Spleen (tissue), 11 donors: ENCODE data around the gene SWSAP1. TPM values are rescaled to one million over a fixed set of nuclear protein-coding genes. Genes with fewer than 3 reads are reported as not detected.
"Not testable (repeated sequence)": the region's sequence is repeated elsewhere in the genome, so short reads cannot be mapped to it uniquely, and the experiment has no call there.

Experiments used
- DNase-seq: peaks from one replicate; pipeline ENCODE4 v3.0.0-alpha.2; 2020
- H3K27ac ChIP-seq, 8 donors: fragments of 200-600 bp; sonication (generic) in 7 of 8; 1 replicate in 4 of 8; 2 replicates in 4 of 8; pipeline versions ENCODE4 v1.5.0 to v1.8.0; 2016 to 2021; ENCODE audit warnings: inconsistent platforms in 4 of 8, mild to moderate bottlenecking in 4 of 8, moderate library complexity in 1 of 8
- H3K27me3 ChIP-seq, 7 donors: fragments of 200-600 bp; sonication (generic) in 6 of 7; replicated peaks in 1 of 7; 1 replicate in 4 of 7; 2 replicates in 3 of 7; pipeline versions ENCODE4 v1.5.0 to v1.8.0; 2016 to 2021; ENCODE audit warnings: inconsistent platforms in 3 of 7, mild to moderate bottlenecking in 1 of 7
- H3K36me3 ChIP-seq, 6 donors: fragments of 200-600 bp; sonication (generic) in 5 of 6; 1 replicate in 4 of 6; 2 replicates in 2 of 6; pipeline versions ENCODE4 v1.5.0 to v1.8.0; 2016 to 2021; ENCODE audit warnings: inconsistent platforms in 2 of 6
- H3K4me1 ChIP-seq, 6 donors: fragments of 200-600 bp; sonication (generic) in 5 of 6; 1 replicate in 3 of 6; 2 replicates in 3 of 6; pipeline versions ENCODE4 v1.5.0 to v1.8.0; 2016 to 2021; ENCODE audit warnings: inconsistent platforms in 3 of 6
- H3K4me3 ChIP-seq, 8 donors: fragments of 200-600 bp; sonication (generic) in 7 of 8; 1 replicate in 4 of 8; 2 replicates in 4 of 8; pipeline versions ENCODE4 v1.5.0 to v1.8.0; 2016 to 2021; ENCODE audit warnings: inconsistent platforms in 4 of 8, mild to moderate bottlenecking in 4 of 8, moderate library complexity in 2 of 8
- H3K9me3 ChIP-seq, 8 donors: fragments of 200-600 bp; sonication (generic) in 7 of 8; 1 replicate in 4 of 8; 2 replicates in 4 of 8; pipeline versions ENCODE4 v1.5.0 to v1.8.0; 2016 to 2021; ENCODE audit warnings: inconsistent platforms in 4 of 8
- POLR2A ChIP-seq, 3 donors: fragments of 450-650 bp; IDR thresholded peaks; one replicate each; pipeline ENCODE4 v1.5.1; 2017; ENCODE audit warnings: antibody characterized with exemption in 3 of 3, mild to moderate bottlenecking in 1 of 3
- POLR2AphosphoS5 ChIP-seq, 3 donors: sonication (generic); formaldehyde crosslinking; IDR thresholded peaks; one replicate each; pipeline ENCODE4 v1.5.1; 2017; ENCODE audit warnings: antibody characterized with exemption in 3 of 3
- WGBS, 5 donors: extraction: QIAGEN DNeasy Blood & Tissue Kit in 3 of 5; methylation state at CpG; one replicate each; pipeline versions ENCODE4 v1.1.5 to v1.1.7; 2013 to 2018; 5-methylcytosine and 5-hydroxymethylcytosine counted together
- intact Hi-C: fragments of 100-400 bp; cut with DNase I; formaldehyde crosslinking; loops from one replicate; pipeline ENCODE4 v1.15.0; 2023; ENCODE audit warnings: low total_unique reads
- polyA plus RNA-seq, 3 donors: library from polyadenylated mRNA; stranded (reverse); fragments of 200-250 nt; gene quantifications; one replicate each; pipeline ENCODE4 v1.2.1, GENCODE V29; 2013
- total RNA-seq, 7 donors: library from RNA; depleted of rRNA in 3 of 7; stranded (reverse); fragments of >200 nt in 3 of 7; fragmentation: NEBNext Ultra II Directional in 4 of 7; extraction: Animal tissue kit (Norgen Biotek cat#: 25700) in 4 of 7; gene quantifications; one replicate each; pipeline versions ENCODE4 v1.1.0 to v1.2.1, GENCODE V29; 2016 to 2021
- TF ChIP-seq, protein P1 (sequence below), 11 experiments: fragments of 200-600 bp in 7 of 11; fragments of 450-650 bp in 4 of 11; sonication (generic) in 4 of 11; IDR thresholded peaks in 8 of 11; conservative IDR thresholded peaks in 3 of 11; 1 replicate in 7 of 11; 2 replicates in 4 of 11; pipeline versions ENCODE4 v1.4.0 to v1.8.0; 2016 to 2021; ENCODE audit warnings: antibody characterized with exemption in 11 of 11, inconsistent platforms in 4 of 11, mild to moderate bottlenecking in 1 of 11
- donor health status: healthy with polysubstance abuse.
- donor health status: DM: no; HTN: no; CAD: no; lungs with moderate emphysema.
- donor health status: DM: no; HTN: no; CAD: no.
- donor health status: Bipolar disorder and iron deficiency.
- donor health status: healthy.
- donor health status: DM: no; HTN: no; CAD: no.
- donor health status: DM: yes; HTN: yes; CAD: no.

Gene SWSAP1
- total and polyA plus RNA-seq, 10 donors: 2.7 to 9.3 (median 4.7) TPM

DNA sequence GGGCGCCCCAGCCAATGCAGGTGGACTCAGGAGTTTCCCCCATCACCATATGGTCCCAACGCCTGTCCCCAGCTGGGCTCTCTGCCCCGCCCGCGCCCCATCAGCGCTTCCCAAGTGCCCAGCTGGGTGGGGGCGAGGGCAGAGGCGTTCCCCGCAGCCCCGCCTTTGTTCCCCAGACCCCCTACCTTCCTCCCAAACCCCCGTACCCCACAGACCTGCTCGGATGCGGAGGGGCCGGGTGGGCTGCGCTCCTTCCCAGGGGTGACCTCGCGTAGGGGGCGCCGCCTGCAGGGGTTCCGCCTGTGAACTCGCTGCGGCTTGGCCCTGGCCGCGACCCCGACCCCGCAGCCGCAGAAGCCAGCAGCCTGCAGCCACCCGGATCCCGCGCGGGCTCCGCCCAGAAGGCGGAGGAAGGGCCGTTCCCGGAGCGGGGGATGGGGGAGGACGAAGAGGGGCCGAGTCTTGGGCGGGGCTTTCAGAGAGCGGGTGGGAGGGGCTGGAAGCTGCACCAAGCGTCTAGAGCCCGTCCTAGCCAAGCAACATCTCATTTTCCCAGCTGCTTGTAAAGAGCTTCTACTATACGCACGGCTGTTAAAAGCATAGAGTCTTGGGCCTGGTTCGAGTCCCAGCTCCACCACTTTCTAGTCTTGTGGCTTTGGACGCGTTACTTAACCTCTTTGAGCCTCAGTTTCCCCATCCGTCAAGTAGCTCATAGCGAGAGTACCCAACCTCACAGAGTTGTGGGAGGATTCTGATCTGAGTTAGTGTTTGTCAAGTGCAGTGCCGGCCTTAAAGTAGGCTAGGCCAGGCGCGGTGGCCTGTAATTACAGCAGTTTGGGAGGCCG is 35.0 kb upstream of the SWSAP1 start, which contains the start of gene RAB3D:
Gene RAB3D, minus strand, starts transcription at position 404 of the 845 bp plus-strand sequence. CDS start 2,258 bp downstream, outside the sequence.
- Histone ChIP-seq H3K36me3 (peaks cover 0 to 51% (median 21%) of the 10 kb centered on the region in 6 donors), H3K27me3 (no peaks in the 10 kb centered on the region), H3K4me1 (peaks cover 18 to 73% (median 47%) of the 10 kb centered on the region in 6 donors), H3K4me3 (peak within 1 kb of the TSS; percentile 57 to 86 (median 72)), H3K27ac (peak within 1 kb of the TSS; percentile 53 to 96 (median 82)), H3K9me3 (peaks cover 0 to 6% (median 0%) of the 10 kb centered on the region in 8 donors)
- TF ChIP-seq POLR2A (IDR thresholded peaks at IDR 0.05) (peak in 2 of 3 donors; percentile 31 to 41), POLR2AphosphoS5 (IDR thresholded peaks at IDR 0.05) (peak; percentile 90 to 94 (median 92))
- TF ChIP-seq, protein P1, sequence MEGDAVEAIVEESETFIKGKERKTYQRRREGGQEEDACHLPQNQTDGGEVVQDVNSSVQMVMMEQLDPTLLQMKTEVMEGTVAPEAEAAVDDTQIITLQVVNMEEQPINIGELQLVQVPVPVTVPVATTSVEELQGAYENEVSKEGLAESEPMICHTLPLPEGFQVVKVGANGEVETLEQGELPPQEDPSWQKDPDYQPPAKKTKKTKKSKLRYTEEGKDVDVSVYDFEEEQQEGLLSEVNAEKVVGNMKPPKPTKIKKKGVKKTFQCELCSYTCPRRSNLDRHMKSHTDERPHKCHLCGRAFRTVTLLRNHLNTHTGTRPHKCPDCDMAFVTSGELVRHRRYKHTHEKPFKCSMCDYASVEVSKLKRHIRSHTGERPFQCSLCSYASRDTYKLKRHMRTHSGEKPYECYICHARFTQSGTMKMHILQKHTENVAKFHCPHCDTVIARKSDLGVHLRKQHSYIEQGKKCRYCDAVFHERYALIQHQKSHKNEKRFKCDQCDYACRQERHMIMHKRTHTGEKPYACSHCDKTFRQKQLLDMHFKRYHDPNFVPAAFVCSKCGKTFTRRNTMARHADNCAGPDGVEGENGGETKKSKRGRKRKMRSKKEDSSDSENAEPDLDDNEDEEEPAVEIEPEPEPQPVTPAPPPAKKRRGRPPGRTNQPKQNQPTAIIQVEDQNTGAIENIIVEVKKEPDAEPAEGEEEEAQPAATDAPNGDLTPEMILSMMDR (IDR thresholded peaks at IDR 0.05 in 8 of 11, conservative IDR thresholded peaks at IDR 0.05 in 3 of 11): peak in 1 of 11 experiments; percentile 21
- intact Hi-C loops: no loop called here
- WGBS, 5 donors: 5 to 26% (median 7%) methylated on average over 11 to 53 of the region's 53 CpGs
- DNase-seq: peak; percentile 98

DNA sequence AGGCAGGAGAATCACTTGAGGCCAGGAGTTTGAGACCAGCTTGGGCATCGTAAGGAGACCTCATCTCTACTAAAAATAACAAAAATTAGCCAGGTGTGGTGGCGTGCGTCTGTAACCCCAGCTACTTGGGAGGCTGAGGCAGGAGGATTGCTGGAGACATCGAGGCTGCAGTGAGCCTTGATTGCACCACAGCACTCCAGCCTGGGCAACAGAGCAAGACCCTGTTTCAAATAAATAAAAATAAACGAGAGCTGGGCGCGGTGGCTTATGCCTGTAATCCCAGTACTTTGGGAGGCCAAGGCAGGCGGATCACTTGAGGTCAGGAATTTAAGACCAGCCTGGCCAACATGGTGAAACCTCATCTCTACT is 34.4 kb upstream of the SWSAP1 start:
- Histone ChIP-seq H3K36me3 (peaks cover 0 to 45% (median 15%) of the 10 kb centered on the region in 6 donors), H3K4me3 (peak overlapping the region in 6 of 8 donors; percentile 57 to 86 (median 76)), H3K4me1 (peaks cover 24 to 79% (median 53%) of the 10 kb centered on the region in 6 donors), H3K27ac (peak overlapping the region in 7 of 8 donors; percentile 67 to 96 (median 84))
- H3K27me3 ChIP-seq, H3K9me3 ChIP-seq, intact Hi-C loops, DNase-seq: not testable (repeated sequence)
- 86 to 88% (median 87%) methylated on average over 8 of the region's 8 CpGs for WGBS, 5 donors

DNA sequence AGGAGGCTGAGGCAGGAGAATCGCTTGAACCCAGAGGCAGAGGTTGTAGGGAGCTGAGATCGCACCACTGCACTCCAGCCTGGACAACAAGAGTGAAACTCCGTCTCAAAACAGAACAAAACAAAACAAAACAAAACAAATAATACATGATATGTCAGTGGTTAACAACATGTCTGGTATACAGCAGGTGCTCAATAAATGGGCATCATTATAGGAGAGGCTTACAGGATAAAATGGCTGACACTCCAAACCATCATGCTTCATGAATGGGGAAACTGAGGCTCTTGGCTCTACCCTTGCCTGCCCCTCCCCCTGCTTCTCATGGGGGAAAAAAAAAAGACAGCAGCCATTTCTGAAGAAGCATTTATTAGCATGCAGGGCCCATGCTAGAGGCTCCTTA is 32.0 kb upstream of the SWSAP1 start:
- intact Hi-C loops: no loop called here
- DNase-seq: no peak
- TF ChIP-seq, protein P1 (IDR thresholded peaks at IDR 0.05 in 8 of 11, conservative IDR thresholded peaks at IDR 0.05 in 3 of 11): no peak
- TF ChIP-seq POLR2AphosphoS5 (IDR thresholded peaks at IDR 0.05) (no peak), POLR2A (IDR thresholded peaks at IDR 0.05) (no peak)
- Histone ChIP-seq H3K4me1 (peaks cover 30 to 80% (median 63%) of the 10 kb centered on the region in 6 donors), H3K36me3 (peaks cover 0 to 24% (median 0%) of the 10 kb centered on the region in 6 donors), H3K27ac (no peak overlapping the region), H3K4me3 (no peak overlapping the region), H3K9me3 (no peaks in the 10 kb centered on the region), H3K27me3 (no peaks in the 10 kb centered on the region)
- whole genome bisulfite sequencing, 5 donors: 90 to 97% (median 92%) methylated on average over 3 of the region's 3 CpGs

DNA sequence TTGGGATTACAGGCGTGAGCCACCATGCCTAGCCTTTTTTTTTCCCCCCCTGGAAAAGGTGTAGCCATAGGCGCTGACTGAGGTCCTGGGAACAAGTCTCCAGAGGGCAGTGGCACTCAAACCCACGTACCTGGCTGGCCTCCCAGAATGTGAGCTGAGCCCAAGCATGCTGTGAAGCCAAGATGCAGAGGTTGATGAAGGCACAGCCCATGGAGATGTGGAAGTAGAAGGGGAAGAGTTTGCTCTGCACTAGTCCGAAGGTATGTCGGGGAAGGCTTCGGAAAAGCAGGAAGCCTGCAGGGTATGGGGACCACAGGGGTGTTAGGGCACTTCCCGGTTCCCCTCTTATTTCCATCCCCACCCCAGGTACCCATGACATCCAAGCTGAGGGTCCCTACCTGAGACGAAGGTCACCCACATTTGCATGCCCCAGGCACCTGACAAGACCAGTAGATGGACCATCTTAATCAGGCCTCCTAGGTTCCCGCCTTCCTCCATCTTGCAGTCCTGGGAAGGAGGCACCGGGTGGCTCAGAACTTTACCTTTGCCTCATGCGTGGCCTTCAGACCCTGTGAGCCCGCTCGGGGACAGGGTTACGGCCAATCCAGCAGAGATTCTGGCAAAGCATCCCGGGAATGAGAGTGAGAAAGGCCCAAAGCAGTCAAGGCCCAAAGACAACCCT is 29.2 kb upstream of the SWSAP1 start:
- Histone ChIP-seq H3K4me3 (peak overlapping the region in 7 of 8 donors; percentile 54 to 91 (median 65)), H3K36me3 (peaks cover 0 to 35% (median 0%) of the 10 kb centered on the region in 6 donors), H3K27me3 (no peaks in the 10 kb centered on the region), H3K4me1 (peaks cover 19 to 56% (median 38%) of the 10 kb centered on the region in 6 donors), H3K27ac (peak overlapping the region in 7 of 8 donors; percentile 77 to 95 (median 86)), H3K9me3 (peaks cover 0 to 10% (median 8%) of the 10 kb centered on the region in 8 donors)
- intact Hi-C loops: no loop called here
- TF ChIP-seq, protein P1 (IDR thresholded peaks at IDR 0.05 in 8 of 11, conservative IDR thresholded peaks at IDR 0.05 in 3 of 11): no peak
- TF ChIP-seq POLR2AphosphoS5 (IDR thresholded peaks at IDR 0.05) (no peak), POLR2A (IDR thresholded peaks at IDR 0.05) (no peak)
- WGBS, 5 donors: 46 to 68% (median 58%) methylated on average over 14 to 15 of the region's 15 CpGs
- no peak for DNase-seq
